ENCODE data around the gene CCNY.

DNA sequence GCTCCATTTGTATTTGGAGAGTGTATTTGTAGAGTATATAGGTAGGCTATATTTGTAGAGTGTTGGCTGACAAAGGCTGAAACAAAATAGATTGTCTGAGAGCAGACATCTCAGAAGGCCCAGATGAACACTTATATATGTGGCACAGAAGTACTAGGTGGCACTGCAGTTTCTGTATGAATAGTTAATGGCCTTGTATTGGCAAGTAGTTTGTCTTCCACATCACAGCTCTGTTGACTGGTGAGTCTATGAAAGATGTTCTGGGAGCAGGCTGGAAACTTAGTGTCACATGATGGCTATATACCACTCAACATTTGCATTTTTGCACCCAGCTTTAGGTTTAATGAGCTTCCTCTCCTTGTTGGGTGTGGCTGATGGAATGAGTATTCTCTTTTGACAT lies 51.9 kb downstream of the CCNY start:
- TF ChIP-seq, protein P1, sequence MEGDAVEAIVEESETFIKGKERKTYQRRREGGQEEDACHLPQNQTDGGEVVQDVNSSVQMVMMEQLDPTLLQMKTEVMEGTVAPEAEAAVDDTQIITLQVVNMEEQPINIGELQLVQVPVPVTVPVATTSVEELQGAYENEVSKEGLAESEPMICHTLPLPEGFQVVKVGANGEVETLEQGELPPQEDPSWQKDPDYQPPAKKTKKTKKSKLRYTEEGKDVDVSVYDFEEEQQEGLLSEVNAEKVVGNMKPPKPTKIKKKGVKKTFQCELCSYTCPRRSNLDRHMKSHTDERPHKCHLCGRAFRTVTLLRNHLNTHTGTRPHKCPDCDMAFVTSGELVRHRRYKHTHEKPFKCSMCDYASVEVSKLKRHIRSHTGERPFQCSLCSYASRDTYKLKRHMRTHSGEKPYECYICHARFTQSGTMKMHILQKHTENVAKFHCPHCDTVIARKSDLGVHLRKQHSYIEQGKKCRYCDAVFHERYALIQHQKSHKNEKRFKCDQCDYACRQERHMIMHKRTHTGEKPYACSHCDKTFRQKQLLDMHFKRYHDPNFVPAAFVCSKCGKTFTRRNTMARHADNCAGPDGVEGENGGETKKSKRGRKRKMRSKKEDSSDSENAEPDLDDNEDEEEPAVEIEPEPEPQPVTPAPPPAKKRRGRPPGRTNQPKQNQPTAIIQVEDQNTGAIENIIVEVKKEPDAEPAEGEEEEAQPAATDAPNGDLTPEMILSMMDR (CRISPR knock-in tag; IDR thresholded peaks at IDR 0.05) = no peak
- TF ChIP-seq RFX1 (IDR thresholded peaks at IDR 0.05) (no peak), YY1 (IDR thresholded peaks at IDR 0.05; ENCODE audit: insufficient read depth, insufficient replicate concordance, low read depth, low read length) (no peak), ZBTB7A (CRISPR knock-in tag; IDR thresholded peaks at IDR 0.05) (no peak), NFE2 (CRISPR knock-in tag; IDR thresholded peaks at IDR 0.05) (no peak), CHD2 (IDR thresholded peaks at IDR 0.05; ENCODE audit: low read depth, low read length) (no peak)
- TF ChIP-seq, protein P2, sequence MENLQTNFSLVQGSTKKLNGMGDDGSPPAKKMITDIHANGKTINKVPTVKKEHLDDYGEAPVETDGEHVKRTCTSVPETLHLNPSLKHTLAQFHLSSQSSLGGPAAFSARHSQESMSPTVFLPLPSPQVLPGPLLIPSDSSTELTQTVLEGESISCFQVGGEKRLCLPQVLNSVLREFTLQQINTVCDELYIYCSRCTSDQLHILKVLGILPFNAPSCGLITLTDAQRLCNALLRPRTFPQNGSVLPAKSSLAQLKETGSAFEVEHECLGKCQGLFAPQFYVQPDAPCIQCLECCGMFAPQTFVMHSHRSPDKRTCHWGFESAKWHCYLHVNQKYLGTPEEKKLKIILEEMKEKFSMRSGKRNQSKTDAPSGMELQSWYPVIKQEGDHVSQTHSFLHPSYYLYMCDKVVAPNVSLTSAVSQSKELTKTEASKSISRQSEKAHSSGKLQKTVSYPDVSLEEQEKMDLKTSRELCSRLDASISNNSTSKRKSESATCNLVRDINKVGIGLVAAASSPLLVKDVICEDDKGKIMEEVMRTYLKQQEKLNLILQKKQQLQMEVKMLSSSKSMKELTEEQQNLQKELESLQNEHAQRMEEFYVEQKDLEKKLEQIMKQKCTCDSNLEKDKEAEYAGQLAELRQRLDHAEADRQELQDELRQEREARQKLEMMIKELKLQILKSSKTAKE (CRISPR knock-in tag; IDR thresholded peaks at IDR 0.05; ENCODE audit: borderline replicate concordance) = no peak
- TF ChIP-seq, protein P3, sequence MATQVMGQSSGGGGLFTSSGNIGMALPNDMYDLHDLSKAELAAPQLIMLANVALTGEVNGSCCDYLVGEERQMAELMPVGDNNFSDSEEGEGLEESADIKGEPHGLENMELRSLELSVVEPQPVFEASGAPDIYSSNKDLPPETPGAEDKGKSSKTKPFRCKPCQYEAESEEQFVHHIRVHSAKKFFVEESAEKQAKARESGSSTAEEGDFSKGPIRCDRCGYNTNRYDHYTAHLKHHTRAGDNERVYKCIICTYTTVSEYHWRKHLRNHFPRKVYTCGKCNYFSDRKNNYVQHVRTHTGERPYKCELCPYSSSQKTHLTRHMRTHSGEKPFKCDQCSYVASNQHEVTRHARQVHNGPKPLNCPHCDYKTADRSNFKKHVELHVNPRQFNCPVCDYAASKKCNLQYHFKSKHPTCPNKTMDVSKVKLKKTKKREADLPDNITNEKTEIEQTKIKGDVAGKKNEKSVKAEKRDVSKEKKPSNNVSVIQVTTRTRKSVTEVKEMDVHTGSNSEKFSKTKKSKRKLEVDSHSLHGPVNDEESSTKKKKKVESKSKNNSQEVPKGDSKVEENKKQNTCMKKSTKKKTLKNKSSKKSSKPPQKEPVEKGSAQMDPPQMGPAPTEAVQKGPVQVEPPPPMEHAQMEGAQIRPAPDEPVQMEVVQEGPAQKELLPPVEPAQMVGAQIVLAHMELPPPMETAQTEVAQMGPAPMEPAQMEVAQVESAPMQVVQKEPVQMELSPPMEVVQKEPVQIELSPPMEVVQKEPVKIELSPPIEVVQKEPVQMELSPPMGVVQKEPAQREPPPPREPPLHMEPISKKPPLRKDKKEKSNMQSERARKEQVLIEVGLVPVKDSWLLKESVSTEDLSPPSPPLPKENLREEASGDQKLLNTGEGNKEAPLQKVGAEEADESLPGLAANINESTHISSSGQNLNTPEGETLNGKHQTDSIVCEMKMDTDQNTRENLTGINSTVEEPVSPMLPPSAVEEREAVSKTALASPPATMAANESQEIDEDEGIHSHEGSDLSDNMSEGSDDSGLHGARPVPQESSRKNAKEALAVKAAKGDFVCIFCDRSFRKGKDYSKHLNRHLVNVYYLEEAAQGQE (IDR thresholded peaks at IDR 0.05; ENCODE audit: borderline replicate concordance in 1 of 2, low read depth in 1 of 2, low read length in 2 of 2) = no peak
- TF ChIP-seq, protein P4, sequence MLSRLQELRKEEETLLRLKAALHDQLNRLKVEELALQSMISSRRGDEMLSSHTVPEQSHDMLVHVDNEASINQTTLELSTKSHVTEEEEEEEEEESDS (CRISPR knock-in tag; IDR thresholded peaks at IDR 0.05; ENCODE audit: borderline replicate concordance) = no peak
- TF ChIP-seq, protein P5, sequence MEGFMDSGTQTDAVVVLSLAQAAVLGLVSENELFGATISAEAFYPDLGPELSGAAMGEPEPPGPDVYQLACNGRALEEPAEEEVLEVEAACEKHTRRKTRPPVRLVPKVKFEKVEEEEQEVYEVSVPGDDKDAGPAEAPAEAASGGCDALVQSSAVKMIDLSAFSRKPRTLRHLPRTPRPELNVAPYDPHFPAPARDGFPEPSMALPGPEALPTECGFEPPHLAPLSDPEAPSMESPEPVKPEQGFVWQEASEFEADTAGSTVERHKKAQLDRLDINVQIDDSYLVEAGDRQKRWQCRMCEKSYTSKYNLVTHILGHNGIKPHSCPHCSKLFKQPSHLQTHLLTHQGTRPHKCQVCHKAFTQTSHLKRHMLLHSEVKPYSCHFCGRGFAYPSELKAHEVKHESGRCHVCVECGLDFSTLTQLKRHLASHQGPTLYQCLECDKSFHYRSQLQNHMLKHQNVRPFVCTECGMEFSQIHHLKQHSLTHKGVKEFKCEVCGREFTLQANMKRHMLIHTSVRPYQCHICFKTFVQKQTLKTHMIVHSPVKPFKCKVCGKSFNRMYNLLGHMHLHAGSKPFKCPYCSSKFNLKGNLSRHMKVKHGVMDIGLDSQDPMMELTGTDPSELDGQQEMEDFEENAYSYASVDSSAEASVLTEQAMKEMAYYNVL (CRISPR knock-in tag; IDR thresholded peaks at IDR 0.05; ENCODE audit: borderline replicate concordance) = no peak

Data from HepG2 (cell line).